MM.1S (cell line): ENCODE data around the gene TENM4.

Experiments
- DNase-seq: peaks from one replicate; pipeline ENCODE4 v3.0.0-alpha.2; 2015
- H2AFZ ChIP-seq: fragments of 300-600 bp; sonication (generic); 2 replicates; pipeline ENCODE4 v1.6.0; 2016; ENCODE audit warnings: antibody characterized with exemption, low read length
- H3F3A ChIP-seq: fragments of 300-600 bp; sonication (generic); 2 replicates; pipeline ENCODE4 v1.6.1; 2016; ENCODE audit warnings: mild to moderate bottlenecking, antibody characterized with exemption, low read length, moderate library complexity, mixed read lengths; ENCODE audit not compliant: insufficient read depth
- H3K27ac ChIP-seq: fragments of 300-600 bp; sonication (generic); 2 replicates; pipeline ENCODE4 v1.5.1; 2016; ENCODE audit warnings: mild to moderate bottlenecking, low read length
- H3K27me3 ChIP-seq: fragments of 300-600 bp; sonication (generic); replicated peaks from 2 replicates; pipeline ENCODE4 v1.6.0; 2016; ENCODE audit warnings: low read length; ENCODE audit not compliant: insufficient read depth
- H3K36me3 ChIP-seq: fragments of 300-600 bp; sonication (generic); replicated peaks from 2 replicates; pipeline ENCODE4 v1.6.1; 2016; ENCODE audit warnings: mild to moderate bottlenecking, low read length, mixed read lengths; ENCODE audit not compliant: insufficient read depth
- H3K4me1 ChIP-seq: fragments of 300-600 bp; sonication (generic); 2 replicates; pipeline ENCODE4 v1.6.1; 2016; ENCODE audit warnings: low read length, mixed read lengths
- H3K4me2 ChIP-seq: fragments of 300-600 bp; sonication (generic); 2 replicates; pipeline ENCODE4 v1.6.0; 2016; ENCODE audit warnings: low read depth, low read length
- H3K4me3 ChIP-seq: fragments of 300-600 bp; sonication (generic); 2 replicates; pipeline ENCODE4 v1.5.1; 2016; ENCODE audit warnings: low read length, mixed read lengths
- H3K79me2 ChIP-seq: fragments of 300-600 bp; sonication (generic); 2 replicates; pipeline ENCODE4 v1.6.1; 2016; ENCODE audit warnings: mixed run types, low read length, mixed read lengths
- H3K9ac ChIP-seq: fragments of 300-600 bp; sonication (generic); 2 replicates; pipeline ENCODE4 v1.6.1; 2016; ENCODE audit warnings: low read length, mixed read lengths
- H3K9me2 ChIP-seq: fragments of 300-600 bp; sonication (generic); replicated peaks from 2 replicates; pipeline ENCODE4 v1.6.1; 2016; ENCODE audit warnings: mild to moderate bottlenecking, low read length, mixed read lengths; ENCODE audit not compliant: insufficient read depth
- H3K9me3 ChIP-seq: fragments of 300-600 bp; sonication (generic); replicated peaks from 2 replicates; pipeline ENCODE4 v1.6.1; 2016; ENCODE audit warnings: mild to moderate bottlenecking, low read length, mixed read lengths; ENCODE audit not compliant: insufficient read depth
- H4K20me1 ChIP-seq: fragments of 300-600 bp; sonication (generic); 2 replicates; pipeline ENCODE4 v1.6.1; 2016; ENCODE audit warnings: mild to moderate bottlenecking, low read length, moderate library complexity, mixed read lengths; ENCODE audit not compliant: insufficient read depth
- CTCF ChIP-seq: fragments of 300-600 bp; sonication (generic); IDR thresholded peaks from 2 replicates; pipeline ENCODE4 v1.5.1; 2016; ENCODE audit warnings: antibody characterized with exemption, low read length, mixed read lengths
- EZH2 ChIP-seq: fragments of 300-600 bp; sonication (generic); optimal IDR thresholded peaks from 2 replicates; pipeline ENCODE3; 2017; ENCODE audit warnings: low read depth, mild to moderate bottlenecking, antibody characterized with exemption, low read length, mixed read lengths
- EZH2phosphoT487 ChIP-seq: fragments of 300-600 bp; sonication (generic); IDR thresholded peaks from 2 replicates; pipeline ENCODE4 v1.6.1; 2018; ENCODE audit warnings: antibody characterized with exemption, low read length

The TENM4 gene

GRCh38 chr11:78764946-78765345 is 675.9 kb downstream of the TENM4 start:
- Histone ChIP-seq H3K4me1 (no peaks in the 10 kb centered on the region), H3K9me3 (no peaks in the 10 kb centered on the region), H3K9ac (no peak overlapping the region), H3K4me2 (no peak overlapping the region), H2AFZ (no peak overlapping the region), H3F3A (no peaks in the 10 kb centered on the region), H3K79me2 (no peaks in the 10 kb centered on the region), H3K27me3 (no peaks in the 10 kb centered on the region), H4K20me1 (no peaks in the 10 kb centered on the region), H3K27ac (no peak overlapping the region), H3K9me2 (no peaks in the 10 kb centered on the region), H3K36me3 (no peaks in the 10 kb centered on the region), H3K4me3 (no peak overlapping the region)
- no peak for TF ChIP-seq EZH2
- no peak for TF ChIP-seq EZH2phosphoT487
- no peak for TF ChIP-seq CTCF
- DNase-seq: no peak

- no peaks in the 10 kb centered on the region for H3F3A ChIP-seq
- H3K79me2 ChIP-seq: no peaks in the 10 kb centered on the region
- no peaks in the 10 kb centered on the region for H3K27me3 ChIP-seq
- H3K9ac ChIP-seq: no peak overlapping the region
- DNase-seq: no peak
- H3K4me1 ChIP-seq: no peaks in the 10 kb centered on the region
- no peak overlapping the region for H3K27ac ChIP-seq
- no peaks in the 10 kb centered on the region for H4K20me1 ChIP-seq
- H3K4me2 ChIP-seq: no peak overlapping the region
- H3K4me3 ChIP-seq: no peak overlapping the region
- H3K36me3 ChIP-seq: no peaks in the 10 kb centered on the region
- TF ChIP-seq CTCF (no peak), EZH2 (no peak), EZH2phosphoT487 (no peak)
- no peak overlapping the region for H2AFZ ChIP-seq
- no peaks in the 10 kb centered on the region for H3K9me2 ChIP-seq
- no peaks in the 10 kb centered on the region for H3K9me3 ChIP-seq
These were observed 677.2 kb downstream of the TENM4 start for GRCh38 chr11:78763664-78764063.

GRCh38 chr11:78762105-78762504 is 678.7 kb downstream of the TENM4 start:
- no peak for TF ChIP-seq EZH2
- no peak for TF ChIP-seq CTCF
- TF ChIP-seq EZH2phosphoT487: no peak
- no peaks in the 10 kb centered on the region for H3K9me3 ChIP-seq

GRCh38 chr11:78759071-78759470 is 681.8 kb downstream of the TENM4 start:
- Histone ChIP-seq H3K27ac (no peak overlapping the region), H3K4me1 (no peaks in the 10 kb centered on the region), H3K4me2 (no peak overlapping the region), H4K20me1 (no peaks in the 10 kb centered on the region), H3K4me3 (no peak overlapping the region), H3K27me3 (no peaks in the 10 kb centered on the region), H3K36me3 (no peaks in the 10 kb centered on the region), H3K9me3 (no peaks in the 10 kb centered on the region), H3K9me2 (no peaks in the 10 kb centered on the region), H3K79me2 (no peaks in the 10 kb centered on the region), H3K9ac (no peak overlapping the region), H3F3A (no peaks in the 10 kb centered on the region), H2AFZ (no peak overlapping the region)
- TF ChIP-seq EZH2phosphoT487: no peak
- TF ChIP-seq CTCF: no peak
- TF ChIP-seq EZH2: no peak
- no peak for DNase-seq

More at GRCh38 chr11:78762105-78762504, 678.7 kb downstream of the TENM4 start:
- no peak for DNase-seq
- no peaks in the 10 kb centered on the region for H3K27me3 ChIP-seq
- H3K4me3 ChIP-seq: no peak overlapping the region
- H3F3A ChIP-seq: no peaks in the 10 kb centered on the region
- H3K79me2 ChIP-seq: no peaks in the 10 kb centered on the region
- no peaks in the 10 kb centered on the region for H3K36me3 ChIP-seq
- no peaks in the 10 kb centered on the region for H4K20me1 ChIP-seq
- H3K27ac ChIP-seq: no peak overlapping the region
- H3K9ac ChIP-seq: no peak overlapping the region
- no peaks in the 10 kb centered on the region for H3K4me1 ChIP-seq
- H2AFZ ChIP-seq: no peak overlapping the region
- no peaks in the 10 kb centered on the region for H3K9me2 ChIP-seq
- H3K4me2 ChIP-seq: no peak overlapping the region
